Colonic mucosa (tissue), 4 donors: Measurements from ENCODE around the gene HIPK2. TPM values are rescaled to one million over a fixed set of nuclear protein-coding genes. Genes with fewer than 3 reads are reported as not detected.

Source experiments
- DNase-seq: peaks from one replicate; pipeline ENCODE4 v3.0.0-alpha.2; 2020
- H3K27ac ChIP-seq: fragments of 200-600 bp; one replicate; pipeline ENCODE4 v1.8.0; 2021
- H3K27me3 ChIP-seq: fragments of 200-600 bp; one replicate; pipeline ENCODE4 v1.8.0; 2021
- H3K36me3 ChIP-seq: fragments of 200-600 bp; one replicate; pipeline ENCODE4 v1.8.0; 2021
- H3K4me1 ChIP-seq: fragments of 200-600 bp; one replicate; pipeline ENCODE4 v1.8.0; 2021; ENCODE audit warnings: mild to moderate bottlenecking
- H3K4me3 ChIP-seq: fragments of 200-600 bp; one replicate; pipeline ENCODE4 v1.8.0; 2021
- H3K9ac ChIP-seq, 2 donors: one replicate each; pipeline ENCODE4 v1.7.0; 2013; ENCODE audit warnings: control low read depth in 2 of 2, low read depth in 2 of 2, low read length in 2 of 2
- H3K9me3 ChIP-seq: fragments of 200-600 bp; one replicate; pipeline ENCODE4 v1.8.0; 2021
- CTCF ChIP-seq: fragments of 200-600 bp; IDR thresholded peaks from one replicate; pipeline ENCODE4 v1.8.0; 2022; ENCODE audit warnings: antibody characterized with exemption, mild to moderate bottlenecking
- intact Hi-C: fragments of 100-400 bp; cut with DNase I; formaldehyde crosslinking; loops from one replicate; pipeline ENCODE4 v1.14.1; 2022
- total RNA-seq, 2 donors: library from RNA; stranded (reverse); fragmentation: NEBNext Ultra II Directional in 1 of 2; extraction: Animal tissue kit (Norgen Biotek cat#: 25700) in 1 of 2; gene quantifications; one replicate each; pipeline ENCODE4 v1.2.1, GENCODE V29; 2021
- donor health status: healthy.
- donor health status: DM: no; HTN: no; CAD: no.
- donor health status: DM: no; HTN: no; CAD: no.

HIPK2 gene
- total RNA-seq, 2 donors from 2014 or later = 25.3 to 28.4 TPM

DNA sequence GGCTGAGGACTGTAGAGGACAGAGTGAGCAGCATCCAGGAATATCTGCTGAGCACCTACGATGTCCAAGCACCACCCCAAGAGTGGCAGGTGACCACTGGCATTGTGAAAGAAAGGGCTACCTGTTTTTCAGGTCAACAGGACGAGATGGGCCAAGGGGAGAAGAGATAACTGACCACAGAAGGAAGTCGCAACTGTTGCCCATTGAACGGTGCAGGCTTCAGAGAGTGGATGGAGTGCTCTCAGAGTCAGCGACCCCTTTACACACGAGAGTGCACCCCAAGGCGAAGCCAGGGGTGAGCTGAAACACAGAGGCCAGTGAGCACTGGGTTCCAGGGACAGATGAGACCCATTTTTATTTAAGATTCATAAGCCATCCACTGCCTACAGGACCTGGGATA lies 42.3 kb downstream of the HIPK2 start:
- Histone ChIP-seq H3K9me3 (no peaks in the 10 kb centered on the region), H3K4me3 (no peak overlapping the region), H3K4me1 (peaks cover 30% of the 10 kb centered on the region), H3K27ac (no peak overlapping the region), H3K9ac (no peak overlapping the region), H3K27me3 (no peaks in the 10 kb centered on the region), H3K36me3 (no peaks in the 10 kb centered on the region)
- no peak for TF ChIP-seq CTCF
- intact Hi-C loops = no loop called here
- no peak for DNase-seq

DNA sequence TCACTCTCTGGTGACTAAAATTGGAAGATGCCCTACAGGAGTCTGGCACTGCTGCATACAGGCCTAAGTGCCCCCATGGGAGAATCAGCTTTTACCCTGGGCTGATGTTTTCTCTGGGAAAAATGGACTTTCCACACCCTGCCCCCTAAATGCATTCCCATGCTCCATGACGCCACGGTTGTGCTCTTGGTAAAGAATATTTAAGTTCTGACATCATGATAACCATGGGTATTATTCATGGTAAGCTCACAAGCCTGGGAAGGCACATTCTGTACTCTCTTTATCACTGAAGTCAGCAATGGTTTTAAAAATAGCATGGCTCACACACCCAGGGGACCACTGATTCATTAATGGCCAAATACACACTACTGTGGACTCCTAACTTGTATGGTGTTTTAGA lies 43.4 kb downstream of the HIPK2 start:
- Histone ChIP-seq H3K27me3 (no peaks in the 10 kb centered on the region), H3K4me1 (peaks cover 23% of the 10 kb centered on the region), H3K4me3 (no peak overlapping the region), H3K36me3 (no peaks in the 10 kb centered on the region), H3K27ac (no peak overlapping the region), H3K9ac (no peak overlapping the region), H3K9me3 (no peaks in the 10 kb centered on the region)
- intact Hi-C loops = no loop called here
- no peak for TF ChIP-seq CTCF
- no peak for DNase-seq

DNA sequence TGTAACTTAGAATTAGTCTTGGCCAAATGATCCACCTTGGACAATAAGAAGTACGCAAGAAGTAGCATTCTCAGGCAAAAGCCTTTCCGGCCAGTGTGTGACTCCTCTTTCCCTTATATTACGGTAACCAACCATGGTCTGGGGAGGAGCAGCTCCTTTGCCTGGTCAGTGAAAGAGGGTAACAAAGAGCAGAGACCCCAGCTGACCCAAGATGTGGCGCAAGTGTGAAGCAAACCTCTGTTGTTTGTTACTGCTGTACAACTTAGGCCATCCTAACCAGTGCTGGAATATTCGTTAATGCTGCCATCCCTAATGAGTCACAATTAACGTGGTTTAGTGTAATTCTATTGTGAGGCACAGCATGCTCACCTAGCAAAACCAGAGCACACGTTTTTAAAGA lies 44.0 kb downstream of the HIPK2 start:
- no peak for TF ChIP-seq CTCF

DNA sequence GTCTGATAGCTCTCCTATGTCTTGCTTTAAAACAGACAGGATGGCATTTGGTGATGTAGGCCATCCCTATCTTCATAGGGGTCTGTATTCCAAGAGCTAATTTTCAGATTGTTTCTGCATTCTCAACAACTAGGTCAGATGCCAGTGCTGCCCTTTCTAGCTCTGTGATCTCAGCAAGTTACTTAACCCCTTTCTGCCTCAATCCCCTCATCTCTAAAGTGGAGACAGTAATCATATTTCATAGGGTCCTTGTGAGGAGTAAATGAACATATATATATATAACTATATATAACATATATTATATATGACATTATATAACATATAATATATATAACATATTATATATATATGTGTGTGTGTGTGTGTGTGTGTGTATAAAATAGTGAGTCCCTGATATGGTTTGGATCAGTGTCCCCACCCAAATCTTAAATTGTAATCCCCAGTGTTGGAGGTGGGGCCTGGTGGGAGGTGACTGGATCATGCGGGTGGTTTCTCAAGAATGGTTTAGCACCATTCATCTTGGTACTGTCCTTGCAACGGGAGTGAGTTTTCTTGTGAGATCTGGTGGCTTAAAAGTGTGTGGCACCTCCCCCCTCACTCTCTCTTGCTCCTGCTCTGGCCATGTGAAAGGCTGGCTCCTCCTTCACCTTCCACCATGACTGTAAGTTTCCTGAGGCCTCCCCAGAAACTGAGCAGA lies 45.2 kb downstream of the HIPK2 start:
- Histone ChIP-seq H3K4me1 (peaks cover 16% of the 10 kb centered on the region), H3K4me3 (no peak overlapping the region), H3K9ac (no peak overlapping the region), H3K36me3 (no peaks in the 10 kb centered on the region), H3K27me3 (no peaks in the 10 kb centered on the region), H3K9me3 (no peaks in the 10 kb centered on the region), H3K27ac (peak overlapping the region; percentile 17)
- intact Hi-C loops = no loop called here
- TF ChIP-seq CTCF = no peak
- no peak for DNase-seq

More for the DNA sequence above, 44.0 kb downstream of the HIPK2 start:
- Histone ChIP-seq H3K27me3 (no peaks in the 10 kb centered on the region), H3K9ac (no peak overlapping the region), H3K9me3 (no peaks in the 10 kb centered on the region), H3K4me3 (no peak overlapping the region), H3K27ac (no peak overlapping the region), H3K36me3 (no peaks in the 10 kb centered on the region), H3K4me1 (peaks cover 23% of the 10 kb centered on the region)
- intact Hi-C loops = no loop called here
- no peak for DNase-seq

GRCh38 chr7:139731802-139732470 lies 45.9 kb downstream of the HIPK2 start:
- Histone ChIP-seq H3K27me3 (no peaks in the 10 kb centered on the region), H3K36me3 (no peaks in the 10 kb centered on the region), H3K27ac (peak overlapping the region; percentile 17), H3K9me3 (no peaks in the 10 kb centered on the region), H3K4me3 (no peak overlapping the region), H3K4me1 (peaks cover 13% of the 10 kb centered on the region), H3K9ac (peak overlapping the region in 1 of 2 donors; percentile 63)
- no peak for TF ChIP-seq CTCF
- DNase-seq = peak; percentile 87
- intact Hi-C loops = no loop called here
